VCaP (cell line): ENCODE measurements around the gene ELMO1.

Source experiments
- H3K27ac ChIP-seq: fragments of 450-650 bp; 2 replicates; pipeline ENCODE4 v1.5.1; 2017
- CTCF ChIP-seq: fragments of 450-650 bp; conservative IDR thresholded peaks from 2 replicates; pipeline ENCODE4 v1.5.1; 2017; ENCODE audit warnings: mild to moderate bottlenecking, moderate library complexity

The ELMO1 gene

GRCh38 chr7:37282927-37283326, 165.7 kb downstream of the ELMO1 start:
- no peak for TF ChIP-seq CTCF
- H3K27ac ChIP-seq: peak overlapping the region; percentile 1

GRCh38 chr7:37282093-37282444, 166.6 kb downstream of the ELMO1 start:
- no peak for TF ChIP-seq CTCF

GRCh38 chr7:37281368-37282092, 167.1 kb downstream of the ELMO1 start:
- no peak overlapping the region for H3K27ac ChIP-seq
- TF ChIP-seq CTCF: no peak

More at GRCh38 chr7:37282093-37282444, 166.6 kb downstream of the ELMO1 start:
- H3K27ac ChIP-seq: no peak overlapping the region

GRCh38 chr7:37277513-37277912, 171.2 kb downstream of the ELMO1 start:
- TF ChIP-seq CTCF: no peak
- no peak overlapping the region for H3K27ac ChIP-seq

- no peak for TF ChIP-seq CTCF
- H3K27ac ChIP-seq: no peak overlapping the region
Observed at GRCh38 chr7:37275078-37275710, 173.5 kb downstream of the ELMO1 start.

- H3K27ac ChIP-seq: no peak overlapping the region
- TF ChIP-seq CTCF: no peak
Observed at GRCh38 chr7:37273891-37274290, 174.8 kb downstream of the ELMO1 start.

- no peak overlapping the region for H3K27ac ChIP-seq
- no peak for TF ChIP-seq CTCF
Observed at GRCh38 chr7:37269711-37270508, 178.8 kb downstream of the ELMO1 start.
